Bronchial epithelial cell (primary cell): ENCODE data around the gene CRYGD. TPM values are rescaled to one million over a fixed set of nuclear protein-coding genes. Genes with fewer than 3 reads are reported as not detected.
"Not testable (repeated sequence)": the region's sequence is repeated elsewhere in the genome, so short reads cannot be mapped to it uniquely, and the experiment has no call there.

Experiments used
- DNase-seq: peaks from one replicate; pipeline ENCODE4 v3.0.0-alpha.2; 2010; ENCODE audit warnings: low read depth
- FAIRE-seq: peaks from 2 replicates; lab custom pipeline; 2011; peaks lifted over from hg19 to GRCh38; lab: Jason Lieb, UNC
- H3K27me3 ChIP-seq: 2 replicates; pipeline ENCODE4 v1.5.1; 2011; ENCODE audit warnings: low read length; ENCODE audit not compliant: control insufficient read depth, insufficient read depth
- H3K36me3 ChIP-seq: 2 replicates; pipeline ENCODE4 v1.5.1; 2011; ENCODE audit warnings: low read length; ENCODE audit not compliant: control insufficient read depth, insufficient read depth
- H3K4me3 ChIP-seq: 2 replicates; pipeline ENCODE4 v1.5.1; 2011; ENCODE audit warnings: mild to moderate bottlenecking, low read depth, low read length, control low read depth
- total RNA-seq: library from RNA; depleted of rRNA; stranded (reverse); fragments of >200 nt; gene quantifications from 2 replicates; pipeline ENCODE4 v1.2.1, GENCODE V29; 2014
- TF ChIP-seq, protein P1 (sequence below): IDR thresholded peaks from 2 replicates; pipeline ENCODE4 v1.5.1; 2011; ENCODE audit warnings: mild to moderate bottlenecking, moderate library complexity, low read length, control low read depth, inconsistent platforms; ENCODE audit not compliant: insufficient read depth, severe bottlenecking

CRYGD gene
- total RNA-seq: not detected in 2 replicates

DNA sequence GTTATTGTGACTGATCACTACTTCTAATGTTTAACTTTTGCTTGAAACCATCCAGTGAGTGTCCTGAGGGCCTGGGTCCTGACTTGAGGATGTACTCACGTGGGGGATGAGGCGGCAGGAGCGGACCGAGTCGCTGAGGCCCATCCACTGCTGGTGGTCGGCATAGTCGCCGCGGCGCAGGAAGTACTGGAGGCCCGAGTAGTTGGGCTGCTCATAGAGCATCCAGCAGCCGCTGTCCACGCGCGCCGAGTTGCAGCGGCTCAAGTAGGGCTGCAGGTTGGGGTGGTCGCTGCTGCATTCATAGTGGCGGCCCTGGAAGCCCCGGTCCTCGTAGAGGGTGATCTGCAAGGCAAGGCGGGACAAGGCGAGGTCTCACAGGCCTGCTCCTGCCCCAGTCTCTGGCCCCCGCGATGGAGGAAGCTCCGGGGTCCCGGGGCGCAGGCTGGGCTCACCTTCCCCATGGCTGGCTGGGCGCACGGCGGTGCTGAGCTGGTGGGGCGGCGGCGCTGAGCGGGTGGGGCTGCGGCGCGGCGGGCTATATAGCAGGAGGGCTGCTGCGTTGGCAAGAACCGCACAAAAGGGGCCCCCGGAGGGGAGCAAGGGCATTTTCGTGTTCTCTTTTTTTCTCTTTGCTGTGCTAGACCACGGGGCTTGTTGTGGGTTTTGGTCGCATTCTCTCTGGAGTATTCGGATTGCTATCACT is at the start of gene CRYGD:
Gene CRYGD (minus strand): TSS at position 512 of the 703 bp plus-strand sequence. CDS start 51 bp downstream, at position 461.
- not testable (repeated sequence) for H3K4me3 ChIP-seq, DNase-seq, H3K36me3 ChIP-seq, H3K27me3 ChIP-seq, FAIRE-seq

DNA sequence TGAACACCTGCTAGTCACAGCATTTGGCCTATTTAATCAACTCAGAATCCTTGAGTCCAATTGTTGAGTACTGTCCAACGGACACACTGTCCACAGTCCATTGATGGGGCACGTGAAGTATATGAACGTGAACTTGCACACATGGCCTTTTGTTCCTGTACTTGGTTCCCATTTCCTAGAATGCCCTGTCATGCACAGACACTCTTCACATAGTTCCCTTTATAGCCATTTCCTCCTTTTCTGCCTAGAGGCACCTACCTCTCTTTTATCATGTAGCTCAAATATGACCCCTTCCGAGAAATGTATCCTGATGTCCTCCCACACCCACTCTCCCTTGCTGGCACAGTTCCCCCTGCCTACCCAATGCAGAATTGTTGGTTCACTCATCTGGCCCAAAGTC is 47.8 kb upstream of the CRYGD start:
- Histone ChIP-seq H3K27me3 (no peaks in the 10 kb centered on the region), H3K36me3 (no peaks in the 10 kb centered on the region), H3K4me3 (no peak overlapping the region)
- TF ChIP-seq, protein P1, sequence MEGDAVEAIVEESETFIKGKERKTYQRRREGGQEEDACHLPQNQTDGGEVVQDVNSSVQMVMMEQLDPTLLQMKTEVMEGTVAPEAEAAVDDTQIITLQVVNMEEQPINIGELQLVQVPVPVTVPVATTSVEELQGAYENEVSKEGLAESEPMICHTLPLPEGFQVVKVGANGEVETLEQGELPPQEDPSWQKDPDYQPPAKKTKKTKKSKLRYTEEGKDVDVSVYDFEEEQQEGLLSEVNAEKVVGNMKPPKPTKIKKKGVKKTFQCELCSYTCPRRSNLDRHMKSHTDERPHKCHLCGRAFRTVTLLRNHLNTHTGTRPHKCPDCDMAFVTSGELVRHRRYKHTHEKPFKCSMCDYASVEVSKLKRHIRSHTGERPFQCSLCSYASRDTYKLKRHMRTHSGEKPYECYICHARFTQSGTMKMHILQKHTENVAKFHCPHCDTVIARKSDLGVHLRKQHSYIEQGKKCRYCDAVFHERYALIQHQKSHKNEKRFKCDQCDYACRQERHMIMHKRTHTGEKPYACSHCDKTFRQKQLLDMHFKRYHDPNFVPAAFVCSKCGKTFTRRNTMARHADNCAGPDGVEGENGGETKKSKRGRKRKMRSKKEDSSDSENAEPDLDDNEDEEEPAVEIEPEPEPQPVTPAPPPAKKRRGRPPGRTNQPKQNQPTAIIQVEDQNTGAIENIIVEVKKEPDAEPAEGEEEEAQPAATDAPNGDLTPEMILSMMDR: no peak
- DNase-seq: no peak
- FAIRE-seq: peak; percentile 58

DNA sequence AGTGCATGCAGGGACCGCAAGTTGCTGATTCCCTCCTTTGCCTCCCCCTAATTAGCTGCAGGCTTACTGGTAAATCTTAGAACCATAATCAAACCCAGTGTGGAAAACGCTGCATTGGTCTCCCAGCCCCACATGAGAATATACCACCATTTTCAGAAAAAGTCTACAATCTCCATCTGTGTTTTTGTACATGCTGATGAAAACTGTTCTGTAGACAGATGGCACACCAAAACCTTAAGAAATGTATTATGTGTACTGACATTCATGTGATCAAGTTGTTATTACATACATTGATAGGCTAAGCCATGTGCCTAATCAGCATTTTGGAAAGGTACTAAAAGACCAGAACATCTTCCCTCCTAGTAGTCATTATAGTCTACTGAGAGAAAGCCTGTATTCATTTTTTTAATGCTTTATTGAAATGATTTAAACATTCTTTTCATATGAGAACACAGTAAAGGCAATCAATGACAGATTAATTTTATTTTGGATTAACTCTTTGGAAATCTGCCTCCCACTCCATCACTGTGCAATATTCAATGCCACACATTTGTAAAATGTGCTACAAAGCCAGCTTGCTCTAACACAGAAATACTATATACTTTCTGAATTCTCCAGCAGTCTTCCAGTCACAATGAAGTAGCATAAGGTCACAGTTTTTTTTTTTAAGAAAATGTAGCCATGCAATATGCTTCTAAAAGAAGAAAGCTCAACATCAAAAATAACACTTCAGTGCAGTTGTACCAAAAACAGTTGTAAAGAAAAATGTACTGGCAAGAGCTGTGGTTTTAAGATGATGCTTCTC is 40.8 kb upstream of the CRYGD start:
- DNase-seq (no peak), FAIRE-seq (no peak)
- H3K27me3 ChIP-seq: peaks cover 2% of the 10 kb centered on the region

DNA sequence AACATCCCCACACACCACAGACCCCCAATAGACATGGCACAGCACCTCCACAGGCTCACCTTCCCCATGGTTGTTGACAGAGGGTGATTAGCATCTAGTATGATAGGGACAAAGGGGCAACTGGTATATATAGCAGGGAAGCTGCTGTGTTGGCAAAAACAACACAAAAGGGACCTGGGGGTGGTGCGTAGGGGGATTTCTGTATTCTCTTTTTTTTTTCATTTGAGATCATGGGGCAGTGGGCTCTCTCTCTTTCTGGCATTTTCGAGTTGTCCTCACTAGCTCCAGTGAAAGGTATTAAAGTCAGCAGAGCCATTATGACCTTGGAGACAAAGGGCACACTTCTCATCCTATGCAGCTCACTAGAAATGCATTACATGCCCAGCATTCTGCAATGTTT is 39.2 kb upstream of the CRYGD start, which contains the start of gene CRYGA:
Gene CRYGA (minus strand): TSS at position 101 of the 400 bp plus-strand sequence. CDS start 33 bp downstream, at position 68.
- DNase-seq (no peak), FAIRE-seq (no peak)
- no peaks in the 10 kb centered on the region for H3K36me3 ChIP-seq
- no peak within 1 kb of the TSS for H3K4me3 ChIP-seq
- peaks cover 2% of the 10 kb centered on the region for H3K27me3 ChIP-seq
- TF ChIP-seq, protein P1: no peak

More for the DNA sequence above, 40.8 kb upstream of the CRYGD start:
- no peak overlapping the region for H3K4me3 ChIP-seq
- H3K36me3 ChIP-seq: no peaks in the 10 kb centered on the region
- TF ChIP-seq, protein P1: no peak

DNA sequence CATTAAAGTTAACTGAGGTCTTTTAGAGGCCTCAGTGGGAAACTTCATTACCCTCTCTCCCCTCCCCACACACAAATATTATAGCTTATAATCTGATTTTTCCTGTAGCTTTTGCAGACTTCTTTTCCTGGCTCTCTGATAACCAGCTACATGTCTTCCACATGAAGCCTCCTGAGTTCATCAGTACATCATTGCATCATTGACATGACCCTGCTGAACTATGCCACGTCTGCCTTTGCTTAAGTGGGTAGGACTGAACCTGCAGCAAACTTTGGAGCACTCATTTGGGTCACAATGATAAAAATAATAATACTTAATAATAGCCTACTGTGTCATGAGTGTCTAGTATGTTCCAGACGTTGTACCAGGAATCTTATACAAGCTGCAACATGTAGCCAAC is 32.1 kb upstream of the CRYGD start:
- Histone ChIP-seq H3K27me3 (no peaks in the 10 kb centered on the region), H3K36me3 (no peaks in the 10 kb centered on the region), H3K4me3 (no peak overlapping the region)
- DNase-seq (peak; percentile 23), FAIRE-seq (no peak)
- TF ChIP-seq, protein P1: no peak

DNA sequence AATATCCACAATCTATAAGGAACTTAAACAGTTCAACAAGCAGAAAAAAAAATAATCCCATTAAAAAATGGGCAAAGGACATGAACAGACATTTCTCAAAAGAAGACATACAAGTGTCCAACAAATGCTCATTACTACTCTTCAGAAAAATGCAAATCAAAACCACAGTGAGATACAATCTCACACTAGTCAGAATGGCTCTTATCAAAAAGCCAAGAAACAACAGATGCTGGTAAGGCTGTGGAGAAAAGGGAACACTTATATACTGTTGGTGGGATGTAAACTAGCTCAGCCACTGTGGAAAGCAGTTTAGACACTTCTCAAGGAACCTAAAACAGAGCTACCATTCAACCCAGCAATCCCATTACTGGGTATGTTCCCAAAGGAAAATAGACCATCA is 28.8 kb upstream of the CRYGD start:
- DNase-seq (no peak), FAIRE-seq (no peak)
- TF ChIP-seq, protein P1: no peak
- Histone ChIP-seq H3K36me3 (no peaks in the 10 kb centered on the region), H3K4me3 (no peak overlapping the region), H3K27me3 (no peaks in the 10 kb centered on the region)
